ENCODE measurements around the gene MYD88.
"Not testable (repeated sequence)": the region's sequence is repeated elsewhere in the genome, so short reads cannot be mapped to it uniquely, and the experiment has no call there.

Gene MYD88

GRCh38 chr3:38125305-38126120 is 12.9 kb upstream of the MYD88 start:
- DNase-seq (ENCODE audit: low read depth in 3 of 3, low spot score in 1 of 3): no peak

- no peak for DNase-seq (ENCODE audit: low read depth in 3 of 3, low spot score in 1 of 3)
Measured at GRCh38 chr3:38126121-38126892, 12.2 kb upstream of the MYD88 start.

GRCh38 chr3:38127611-38128302 is 10.7 kb upstream of the MYD88 start:
- no peak for DNase-seq (ENCODE audit: low read depth in 3 of 3, low spot score in 1 of 3)

- no peak for DNase-seq (ENCODE audit: low read depth in 3 of 3, low spot score in 1 of 3)
Measured at GRCh38 chr3:38128303-38128655, 10.2 kb upstream of the MYD88 start.

- DNase-seq (ENCODE audit: low read depth in 3 of 3, low spot score in 1 of 3): no peak
Measured at GRCh38 chr3:38129058-38129457, 9.4 kb upstream of the MYD88 start.

- DNase-seq (ENCODE audit: low read depth in 3 of 3, low spot score in 1 of 3): no peak
Measured at GRCh38 chr3:38130631-38131065, 7.8 kb upstream of the MYD88 start.

GRCh38 chr3:38131621-38132369 is 6.7 kb upstream of the MYD88 start:
- no peak for DNase-seq (ENCODE audit: low read depth in 3 of 3, low spot score in 1 of 3)

GRCh38 chr3:38133209-38133556 is 5.3 kb upstream of the MYD88 start:
- DNase-seq (ENCODE audit: low read depth in 3 of 3, low spot score in 1 of 3): no peak

GRCh38 chr3:38133557-38134405 is 4.7 kb upstream of the MYD88 start:
- DNase-seq (ENCODE audit: low read depth in 3 of 3, low spot score in 1 of 3): no peak

- DNase-seq (ENCODE audit: low read depth in 3 of 3, low spot score in 1 of 3): not testable (repeated sequence)
Measured at GRCh38 chr3:38134517-38135143, 3.8 kb upstream of the MYD88 start.

GRCh38 chr3:38135621-38136277 is 2.7 kb upstream of the MYD88 start:
- DNase-seq (ENCODE audit: low read depth in 3 of 3, low spot score in 1 of 3): not testable (repeated sequence)

GRCh38 chr3:38136393-38136776 is 2.1 kb upstream of the MYD88 start:
- DNase-seq (ENCODE audit: low read depth in 3 of 3, low spot score in 1 of 3): no peak

GRCh38 chr3:38136777-38137614 is 1.5 kb upstream of the MYD88 start, which contains the start of gene ACAA1:
Gene ACAA1, minus strand, starts transcription at chr3:38137127. Its CDS starts 92 bp downstream, at chr3:38137035.
- DNase-seq (ENCODE audit: low read depth in 3 of 3, low spot score in 1 of 3): peak; percentile 89 to 94 (median 92)

GRCh38 chr3:38137615-38138348 is 679 bp upstream of the MYD88 start:
- no peak for DNase-seq (ENCODE audit: low read depth in 3 of 3, low spot score in 1 of 3)

- no peak for DNase-seq (ENCODE audit: low read depth in 3 of 3, low spot score in 1 of 3)
Measured at GRCh38 chr3:38139191-38139590, 730 bp downstream of the MYD88 start.

- no peak for DNase-seq (ENCODE audit: low read depth in 3 of 3, low spot score in 1 of 3)
Measured at GRCh38 chr3:38139652-38140051, 1.2 kb downstream of the MYD88 start.

- no peak for DNase-seq (ENCODE audit: low read depth in 3 of 3, low spot score in 1 of 3)
Measured at GRCh38 chr3:38140326-38141172, 2.1 kb downstream of the MYD88 start.
